Nephron (organoid): ENCODE results near the gene DNAJC5G.
"Not testable (repeated sequence)": the region's sequence is repeated elsewhere in the genome, so short reads cannot be mapped to it uniquely, and the experiment has no call there.

ENCODE experiments used
- H3K27ac Mint-ChIP-seq, 3 experiments: 2 replicates each; pipeline ENCODE4 v1.8.0; 2020; ENCODE audit warnings: mixed read lengths in 3 of 3, mild to moderate bottlenecking in 2 of 3, moderate library complexity in 1 of 3
- H3K27me3 Mint-ChIP-seq: 2 replicates; pipeline ENCODE4 v1.8.0; 2021; ENCODE audit warnings: low read depth, mild to moderate bottlenecking, moderate library complexity, mixed read lengths
- H3K36me3 Mint-ChIP-seq: 2 replicates; pipeline ENCODE4 v1.8.0; 2020; ENCODE audit warnings: low read depth, mixed read lengths
- H3K4me1 Mint-ChIP-seq: 2 replicates; pipeline ENCODE4 v1.8.0; 2020; ENCODE audit warnings: mixed read lengths
- H3K4me3 Mint-ChIP-seq, 3 experiments: 2 replicates each; pipeline ENCODE4 v1.8.0; 2020; ENCODE audit warnings: mild to moderate bottlenecking in 3 of 3, mixed read lengths in 3 of 3, moderate library complexity in 2 of 3
- H3K9me3 Mint-ChIP-seq: 2 replicates; pipeline ENCODE4 v1.8.0; 2020; ENCODE audit warnings: mixed read lengths
- CTCF ChIP-seq, 3 experiments: fragments of 200-600 bp; sonication (generic); IDR thresholded peaks; one replicate each; pipeline ENCODE4 v1.5.0; 2021; ENCODE audit warnings: antibody characterized with exemption in 3 of 3; ENCODE audit not compliant: unreplicated experiment in 3 of 3

DNAJC5G gene

GRCh38 chr2:27290549-27290948, 15.3 kb downstream of the DNAJC5G start:
- TF ChIP-seq CTCF (IDR thresholded peaks at IDR 0.05; ENCODE audit: unreplicated experiment in 3 of 3) = no peak
- H3K9me3 Mint-ChIP-seq = no peaks in the 10 kb centered on the region
- no peaks in the 10 kb centered on the region for H3K36me3 Mint-ChIP-seq
- H3K27me3 Mint-ChIP-seq = peaks cover 40% of the 10 kb centered on the region
- H3K4me3 Mint-ChIP-seq = no peak overlapping the region
- no peak overlapping the region for H3K27ac Mint-ChIP-seq
- H3K4me1 Mint-ChIP-seq = peaks cover 27% of the 10 kb centered on the region

GRCh38 chr2:27291865-27292264, 16.6 kb downstream of the DNAJC5G start:
- Mint-ChIP-seq H3K9me3 (no peaks in the 10 kb centered on the region), H3K4me1 (peaks cover 21% of the 10 kb centered on the region), H3K4me3 (no peak overlapping the region), H3K27ac (no peak overlapping the region), H3K27me3 (peaks cover 32% of the 10 kb centered on the region), H3K36me3 (no peaks in the 10 kb centered on the region)
- TF ChIP-seq CTCF (IDR thresholded peaks at IDR 0.05; ENCODE audit: unreplicated experiment in 3 of 3) = peak in 1 of 3 experiments; percentile 17

DNA sequence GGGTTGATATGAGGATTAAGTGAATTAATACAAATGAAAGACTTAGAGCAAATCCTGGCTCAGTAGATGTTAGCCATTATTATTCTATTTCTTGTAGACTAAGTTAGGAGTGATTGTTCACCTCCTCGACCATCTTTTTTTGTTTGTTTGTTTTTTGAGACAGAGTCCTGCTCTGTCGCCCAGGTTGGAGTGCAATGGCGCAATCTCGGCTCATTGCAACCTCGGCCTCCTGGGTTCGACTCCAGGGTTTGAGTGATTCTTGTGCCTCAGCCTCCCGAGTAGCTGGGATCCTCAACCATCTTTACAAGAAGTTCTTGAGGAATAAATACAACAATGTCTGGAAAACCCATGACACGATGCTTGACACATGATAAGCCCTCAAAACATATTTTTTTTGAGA, 19.7 kb downstream of the DNAJC5G start:
- peaks cover 11% of the 10 kb centered on the region for H3K4me1 Mint-ChIP-seq
- TF ChIP-seq CTCF (IDR thresholded peaks at IDR 0.05; ENCODE audit: unreplicated experiment in 3 of 3) = no peak
- H3K4me3 Mint-ChIP-seq = no peak overlapping the region
- H3K27me3 Mint-ChIP-seq = peaks cover 26% of the 10 kb centered on the region
- no peak overlapping the region for H3K27ac Mint-ChIP-seq
- H3K9me3 Mint-ChIP-seq = no peaks in the 10 kb centered on the region
- no peaks in the 10 kb centered on the region for H3K36me3 Mint-ChIP-seq

- H3K9me3 Mint-ChIP-seq = no peaks in the 10 kb centered on the region
- no peak overlapping the region for H3K27ac Mint-ChIP-seq
- H3K36me3 Mint-ChIP-seq = no peaks in the 10 kb centered on the region
- H3K27me3 Mint-ChIP-seq = peaks cover 25% of the 10 kb centered on the region
- no peak overlapping the region for H3K4me3 Mint-ChIP-seq
- TF ChIP-seq CTCF (IDR thresholded peaks at IDR 0.05; ENCODE audit: unreplicated experiment in 3 of 3) = no peak
- H3K4me1 Mint-ChIP-seq = peaks cover 11% of the 10 kb centered on the region
Observed at GRCh38 chr2:27296481-27296880, 21.2 kb downstream of the DNAJC5G start.

- no peak for TF ChIP-seq CTCF (IDR thresholded peaks at IDR 0.05; ENCODE audit: unreplicated experiment in 3 of 3)
- H3K27ac Mint-ChIP-seq = no peak overlapping the region
- no peaks in the 10 kb centered on the region for H3K9me3 Mint-ChIP-seq
- no peaks in the 10 kb centered on the region for H3K36me3 Mint-ChIP-seq
- no peak overlapping the region for H3K4me3 Mint-ChIP-seq
- H3K27me3 Mint-ChIP-seq = peaks cover 18% of the 10 kb centered on the region
- H3K4me1 Mint-ChIP-seq = peaks cover 11% of the 10 kb centered on the region
Observed at GRCh38 chr2:27297195-27297594, 22.0 kb downstream of the DNAJC5G start.

DNA sequence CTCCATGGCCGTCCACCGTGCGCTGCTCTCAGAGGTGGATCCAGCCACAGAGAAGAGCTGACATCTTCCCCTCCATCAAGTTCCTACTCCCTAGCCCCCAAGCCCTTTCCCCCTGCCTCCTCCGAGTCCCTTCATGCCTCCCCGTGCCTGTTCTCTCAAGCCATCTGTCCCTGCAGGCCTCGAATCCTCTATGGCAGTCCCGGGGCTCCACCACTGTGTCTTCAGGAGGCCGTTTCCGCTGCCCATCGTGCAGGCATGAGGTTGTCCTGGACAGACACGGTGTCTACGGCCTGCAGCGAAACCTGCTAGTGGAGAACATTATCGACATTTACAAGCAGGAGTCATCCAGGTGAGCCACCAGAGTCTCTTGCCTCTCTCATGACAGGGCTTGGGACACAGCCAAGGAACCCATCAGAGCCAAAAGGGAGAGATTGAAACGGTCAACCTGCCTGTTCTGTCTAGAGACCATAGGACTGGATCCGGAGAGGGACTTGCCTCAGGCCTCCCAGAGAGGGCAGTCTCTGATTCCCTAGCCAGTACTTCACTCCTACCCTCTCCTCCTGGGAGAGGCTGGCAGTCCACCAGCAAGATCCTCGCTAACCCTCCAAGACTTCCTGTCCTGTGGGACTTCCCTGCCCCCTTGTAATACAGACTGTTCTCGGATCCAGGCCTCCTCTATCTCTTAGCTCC, 23.3 kb downstream of the DNAJC5G start:
- H3K27me3 Mint-ChIP-seq = peaks cover 7% of the 10 kb centered on the region
- H3K36me3 Mint-ChIP-seq = no peaks in the 10 kb centered on the region
- no peak for TF ChIP-seq CTCF (IDR thresholded peaks at IDR 0.05; ENCODE audit: unreplicated experiment in 3 of 3)
- no peak overlapping the region for H3K27ac Mint-ChIP-seq
- peaks cover under 1% of the 10 kb centered on the region for H3K4me1 Mint-ChIP-seq
- no peak overlapping the region for H3K4me3 Mint-ChIP-seq
- H3K9me3 Mint-ChIP-seq = no peaks in the 10 kb centered on the region

GRCh38 chr2:27300606-27301005, 25.4 kb downstream of the DNAJC5G start:
- H3K36me3 Mint-ChIP-seq, H3K4me1 Mint-ChIP-seq: not testable (repeated sequence)
- peaks cover 25% of the 10 kb centered on the region for H3K27me3 Mint-ChIP-seq

More at GRCh38 chr2:27300606-27301005, 25.4 kb downstream of the DNAJC5G start:
- H3K4me3 Mint-ChIP-seq, H3K27ac Mint-ChIP-seq, H3K9me3 Mint-ChIP-seq: not testable (repeated sequence)
